OCI-LY1 (cell line): ENCODE measurements around the gene COL16A1.

Experiments
- EZH2 ChIP-seq: fragments of 200-600 bp; sonication (generic), shearing (Covaris generic); IDR thresholded peaks from 2 replicates; pipeline ENCODE4 v1.8.0; 2017; ENCODE audit warnings: borderline replicate concordance, mixed run types, mild to moderate bottlenecking, antibody characterized with exemption, low read length, moderate library complexity, mixed read lengths
- TF ChIP-seq, protein P1 (sequence below): fragments of 200-600 bp; sonication (generic), shearing (Covaris generic); IDR thresholded peaks from 2 replicates; pipeline ENCODE4 v1.5.1; 2017; ENCODE audit warnings: mild to moderate bottlenecking, antibody characterized with exemption, low read length, moderate library complexity, mixed read lengths

DNA sequence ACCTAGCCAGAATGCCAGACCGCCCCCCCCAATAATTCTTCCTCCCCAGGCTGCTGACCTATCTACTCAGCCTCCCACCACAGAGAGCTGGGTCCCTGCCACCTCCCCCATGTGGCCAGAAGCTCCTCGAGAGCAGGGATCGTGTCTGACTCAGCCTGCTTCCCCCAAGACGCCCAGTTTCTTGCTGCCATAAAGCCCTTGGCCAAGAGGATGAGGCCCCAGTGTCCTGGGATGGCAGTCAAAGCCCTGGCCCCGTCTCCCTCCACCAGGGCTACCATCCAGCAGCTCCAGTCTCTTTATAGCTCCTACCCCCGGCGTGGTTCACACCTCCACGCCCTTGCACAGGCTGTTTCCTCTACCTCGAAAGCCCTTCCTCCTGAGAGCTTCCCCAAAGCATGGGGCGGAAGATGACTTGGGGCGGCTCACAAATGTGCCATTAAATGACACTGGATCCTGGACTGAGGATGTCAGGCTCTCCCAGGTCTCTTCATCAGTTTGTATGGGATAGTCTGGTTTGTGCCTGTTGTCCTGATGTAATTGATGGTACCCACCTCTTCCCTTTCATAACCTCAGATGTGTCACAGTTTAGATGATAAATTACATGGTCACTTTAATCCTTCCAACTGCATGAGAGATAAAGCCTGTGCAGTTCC is 47.2 kb upstream of the COL16A1 start:
- TF ChIP-seq, protein P1, sequence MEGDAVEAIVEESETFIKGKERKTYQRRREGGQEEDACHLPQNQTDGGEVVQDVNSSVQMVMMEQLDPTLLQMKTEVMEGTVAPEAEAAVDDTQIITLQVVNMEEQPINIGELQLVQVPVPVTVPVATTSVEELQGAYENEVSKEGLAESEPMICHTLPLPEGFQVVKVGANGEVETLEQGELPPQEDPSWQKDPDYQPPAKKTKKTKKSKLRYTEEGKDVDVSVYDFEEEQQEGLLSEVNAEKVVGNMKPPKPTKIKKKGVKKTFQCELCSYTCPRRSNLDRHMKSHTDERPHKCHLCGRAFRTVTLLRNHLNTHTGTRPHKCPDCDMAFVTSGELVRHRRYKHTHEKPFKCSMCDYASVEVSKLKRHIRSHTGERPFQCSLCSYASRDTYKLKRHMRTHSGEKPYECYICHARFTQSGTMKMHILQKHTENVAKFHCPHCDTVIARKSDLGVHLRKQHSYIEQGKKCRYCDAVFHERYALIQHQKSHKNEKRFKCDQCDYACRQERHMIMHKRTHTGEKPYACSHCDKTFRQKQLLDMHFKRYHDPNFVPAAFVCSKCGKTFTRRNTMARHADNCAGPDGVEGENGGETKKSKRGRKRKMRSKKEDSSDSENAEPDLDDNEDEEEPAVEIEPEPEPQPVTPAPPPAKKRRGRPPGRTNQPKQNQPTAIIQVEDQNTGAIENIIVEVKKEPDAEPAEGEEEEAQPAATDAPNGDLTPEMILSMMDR: no peak
- TF ChIP-seq EZH2: no peak
